Fibroblast of villous mesenchyme (primary cell): Measurements from ENCODE around the gene PRPH. TPM values are rescaled to one million over a fixed set of nuclear protein-coding genes. Genes with fewer than 3 reads are reported as not detected.
A peak's percentile ranks its signal among the peaks of the same experiment; 100 is the strongest.
"Not testable (repeated sequence)": the region's sequence is repeated elsewhere in the genome, so short reads cannot be mapped to it uniquely, and the experiment has no call there.

Experiments used
- DNase-seq: peaks from one replicate; pipeline ENCODE4 v3.0.0-alpha.2; 2010; ENCODE audit warnings: low read depth
- H3K4me3 ChIP-seq: 2 replicates; pipeline ENCODE4 v1.5.1; 2011; ENCODE audit warnings: low read depth, mild to moderate bottlenecking, low read length
- total RNA-seq: library from RNA; depleted of rRNA; stranded (reverse); fragments of >200 nt; gene quantifications from 2 replicates; pipeline ENCODE4 v1.2.3, GENCODE V29; 2012
- TF ChIP-seq, protein P1 (sequence below): IDR thresholded peaks from 2 replicates; pipeline ENCODE4 v1.5.1; 2012; ENCODE audit warnings: low read depth, mild to moderate bottlenecking, low read length; ENCODE audit not compliant: insufficient read depth

PRPH gene
- total RNA-seq, 1 donor = not detected

- TF ChIP-seq, protein P1, sequence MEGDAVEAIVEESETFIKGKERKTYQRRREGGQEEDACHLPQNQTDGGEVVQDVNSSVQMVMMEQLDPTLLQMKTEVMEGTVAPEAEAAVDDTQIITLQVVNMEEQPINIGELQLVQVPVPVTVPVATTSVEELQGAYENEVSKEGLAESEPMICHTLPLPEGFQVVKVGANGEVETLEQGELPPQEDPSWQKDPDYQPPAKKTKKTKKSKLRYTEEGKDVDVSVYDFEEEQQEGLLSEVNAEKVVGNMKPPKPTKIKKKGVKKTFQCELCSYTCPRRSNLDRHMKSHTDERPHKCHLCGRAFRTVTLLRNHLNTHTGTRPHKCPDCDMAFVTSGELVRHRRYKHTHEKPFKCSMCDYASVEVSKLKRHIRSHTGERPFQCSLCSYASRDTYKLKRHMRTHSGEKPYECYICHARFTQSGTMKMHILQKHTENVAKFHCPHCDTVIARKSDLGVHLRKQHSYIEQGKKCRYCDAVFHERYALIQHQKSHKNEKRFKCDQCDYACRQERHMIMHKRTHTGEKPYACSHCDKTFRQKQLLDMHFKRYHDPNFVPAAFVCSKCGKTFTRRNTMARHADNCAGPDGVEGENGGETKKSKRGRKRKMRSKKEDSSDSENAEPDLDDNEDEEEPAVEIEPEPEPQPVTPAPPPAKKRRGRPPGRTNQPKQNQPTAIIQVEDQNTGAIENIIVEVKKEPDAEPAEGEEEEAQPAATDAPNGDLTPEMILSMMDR = no peak
- DNase-seq = no peak
- H3K4me3 ChIP-seq = peak overlapping the region; percentile 21
These were observed 2.7 kb downstream of the PRPH start for GRCh38 chr12:49297695-49298060.

DNA sequence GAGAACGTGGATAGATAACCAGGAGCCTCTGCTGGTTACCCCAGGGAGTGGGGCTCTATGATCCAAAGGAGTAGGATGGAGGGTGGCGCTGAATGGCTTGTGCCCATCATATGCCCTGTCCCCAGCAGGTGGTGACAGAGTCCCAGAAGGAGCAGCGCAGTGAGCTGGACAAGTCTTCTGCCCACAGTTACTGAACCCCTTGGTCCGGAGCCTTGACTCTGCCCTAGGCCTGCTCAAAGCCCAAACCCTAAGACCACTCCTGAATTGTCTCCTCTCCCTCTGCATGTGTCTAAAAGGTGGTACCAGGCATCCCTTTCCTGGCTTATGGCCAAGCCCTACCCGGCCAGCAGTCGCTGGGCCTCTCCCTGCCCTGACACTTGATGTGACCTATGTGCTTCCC lies 3.2 kb downstream of the PRPH start:
- no peak overlapping the region for H3K4me3 ChIP-seq
- DNase-seq = no peak
- TF ChIP-seq, protein P1 = no peak

DNA sequence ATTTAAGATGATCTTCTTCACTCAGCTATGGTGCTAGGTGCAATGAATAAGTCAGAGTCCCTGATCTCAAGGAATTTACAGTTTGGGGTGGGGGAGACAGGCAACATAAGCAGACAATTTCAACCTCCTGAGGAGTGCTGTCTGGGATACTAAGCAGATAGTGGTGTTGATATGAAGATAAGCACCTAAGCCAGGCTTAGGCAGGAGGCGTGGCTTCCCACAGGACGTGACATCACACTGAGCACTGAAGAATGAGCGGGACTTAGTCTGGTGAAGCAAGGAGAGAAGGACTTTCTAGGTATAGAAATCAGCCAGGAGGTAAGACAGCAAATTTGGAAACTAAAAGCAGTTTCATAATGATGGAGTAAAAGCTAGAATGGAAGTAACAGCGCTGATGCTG lies 6.8 kb downstream of the PRPH start:
- no peak overlapping the region for H3K4me3 ChIP-seq
- TF ChIP-seq, protein P1 = no peak
- DNase-seq = peak; percentile 61

- H3K4me3 ChIP-seq = no peak overlapping the region
- peak; percentile 44 for DNase-seq
- TF ChIP-seq, protein P1 = no peak
These were observed 9.2 kb downstream of the PRPH start for GRCh38 chr12:49304161-49304560.

GRCh38 chr12:49305762-49306510 lies 11.0 kb downstream of the PRPH start:
- no peak for DNase-seq
- no peak overlapping the region for H3K4me3 ChIP-seq
- TF ChIP-seq, protein P1 = no peak

DNA sequence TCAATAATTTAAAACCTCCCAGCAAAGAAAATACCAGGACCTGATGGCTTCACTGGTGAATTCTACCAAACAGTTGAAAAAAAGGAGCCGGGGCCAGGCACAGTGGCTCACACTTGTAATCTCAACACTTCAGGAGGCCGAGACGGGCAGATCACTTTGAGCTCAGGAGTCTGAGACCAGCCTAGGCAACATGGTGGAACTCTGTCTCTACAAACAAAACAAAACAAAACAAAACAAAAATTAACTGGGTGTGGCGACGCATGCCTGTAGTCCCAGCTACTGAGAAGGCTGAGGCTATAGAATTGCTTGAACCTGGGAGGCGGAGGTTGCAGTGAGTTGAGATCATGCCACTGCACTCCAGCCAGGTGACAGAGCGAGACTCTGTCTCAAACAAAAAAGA lies 14.4 kb downstream of the PRPH start:
- TF ChIP-seq, protein P1 = no peak
- no peak for DNase-seq
- H3K4me3 ChIP-seq = no peak overlapping the region

- DNase-seq = not testable (repeated sequence)
These were observed 15.6 kb downstream of the PRPH start for GRCh38 chr12:49310451-49311000.

More at GRCh38 chr12:49310451-49311000, 15.6 kb downstream of the PRPH start:
- not testable (repeated sequence) for H3K4me3 ChIP-seq
